ENCODE results near the gene FOSB. TPM values are rescaled to one million over a fixed set of nuclear protein-coding genes. Genes with fewer than 3 reads are reported as not detected.
A peak's percentile ranks its signal among the peaks of the same experiment; 100 is the strongest.

The FOSB gene
- total and polyA plus RNA-seq, 9 of the 15 experiments (the other 6 are each of a cell fraction or from before 2014, with no cell fraction given), result 0.11 to 2.7 (median 0.73) TPM

- TF ChIP-seq, protein P1, sequence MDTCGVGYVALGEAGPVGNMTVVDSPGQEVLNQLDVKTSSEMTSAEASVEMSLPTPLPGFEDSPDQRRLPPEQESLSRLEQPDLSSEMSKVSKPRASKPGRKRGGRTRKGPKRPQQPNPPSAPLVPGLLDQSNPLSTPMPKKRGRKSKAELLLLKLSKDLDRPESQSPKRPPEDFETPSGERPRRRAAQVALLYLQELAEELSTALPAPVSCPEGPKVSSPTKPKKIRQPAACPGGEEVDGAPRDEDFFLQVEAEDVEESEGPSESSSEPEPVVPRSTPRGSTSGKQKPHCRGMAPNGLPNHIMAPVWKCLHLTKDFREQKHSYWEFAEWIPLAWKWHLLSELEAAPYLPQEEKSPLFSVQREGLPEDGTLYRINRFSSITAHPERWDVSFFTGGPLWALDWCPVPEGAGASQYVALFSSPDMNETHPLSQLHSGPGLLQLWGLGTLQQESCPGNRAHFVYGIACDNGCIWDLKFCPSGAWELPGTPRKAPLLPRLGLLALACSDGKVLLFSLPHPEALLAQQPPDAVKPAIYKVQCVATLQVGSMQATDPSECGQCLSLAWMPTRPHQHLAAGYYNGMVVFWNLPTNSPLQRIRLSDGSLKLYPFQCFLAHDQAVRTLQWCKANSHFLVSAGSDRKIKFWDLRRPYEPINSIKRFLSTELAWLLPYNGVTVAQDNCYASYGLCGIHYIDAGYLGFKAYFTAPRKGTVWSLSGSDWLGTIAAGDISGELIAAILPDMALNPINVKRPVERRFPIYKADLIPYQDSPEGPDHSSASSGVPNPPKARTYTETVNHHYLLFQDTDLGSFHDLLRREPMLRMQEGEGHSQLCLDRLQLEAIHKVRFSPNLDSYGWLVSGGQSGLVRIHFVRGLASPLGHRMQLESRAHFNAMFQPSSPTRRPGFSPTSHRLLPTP (IDR thresholded peaks at IDR 0.05; ENCODE audit: borderline replicate concordance, extremely low read depth, insufficient read length), result peak; percentile 92
- no peak for TF ChIP-seq MCM5 (IDR thresholded peaks at IDR 0.05; ENCODE audit: low read depth)
- TF ChIP-seq ZNF75A (CRISPR knock-in tag; IDR thresholded peaks at IDR 0.05), result no peak
- no peak for TF ChIP-seq CBFB (CRISPR knock-in tag; IDR thresholded peaks at IDR 0.05)
- no peak for TF ChIP-seq KLF6 (CRISPR knock-in tag; IDR thresholded peaks at IDR 0.05; ENCODE audit: borderline replicate concordance)
- TF ChIP-seq TCFL5 (CRISPR knock-in tag; conservative IDR thresholded peaks at IDR 0.05), result no peak
- TF ChIP-seq, protein P2, sequence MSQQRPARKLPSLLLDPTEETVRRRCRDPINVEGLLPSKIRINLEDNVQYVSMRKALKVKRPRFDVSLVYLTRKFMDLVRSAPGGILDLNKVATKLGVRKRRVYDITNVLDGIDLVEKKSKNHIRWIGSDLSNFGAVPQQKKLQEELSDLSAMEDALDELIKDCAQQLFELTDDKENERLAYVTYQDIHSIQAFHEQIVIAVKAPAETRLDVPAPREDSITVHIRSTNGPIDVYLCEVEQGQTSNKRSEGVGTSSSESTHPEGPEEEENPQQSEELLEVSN (IDR thresholded peaks at IDR 0.05; ENCODE audit: borderline replicate concordance in 1 of 2, extremely low read depth in 1 of 2, insufficient read depth in 1 of 2, insufficient read length in 1 of 2, low read depth in 1 of 2, low read length in 1 of 2, poor library complexity in 1 of 2, severe bottlenecking in 1 of 2), result peak in 1 of 2 experiments; percentile 39
- TF ChIP-seq ZFX (CRISPR knock-in tag; IDR thresholded peaks at IDR 0.05), result peak; percentile 77
- TF ChIP-seq MED1 (CRISPR knock-in tag; IDR thresholded peaks at IDR 0.05; ENCODE audit: borderline replicate concordance), result no peak
- TF ChIP-seq KAT7 (CRISPR knock-in tag; IDR thresholded peaks at IDR 0.05; ENCODE audit: borderline replicate concordance), result no peak
- no peak for TF ChIP-seq ZBTB43 (CRISPR knock-in tag; IDR thresholded peaks at IDR 0.05)
- no peak for TF ChIP-seq MITF (IDR thresholded peaks at IDR 0.05)
- TF ChIP-seq HMGXB4 (CRISPR knock-in tag; IDR thresholded peaks at IDR 0.05), result peak; percentile 90; the same call in 1 of the 2 replicates
- TF ChIP-seq SMAD3 (CRISPR knock-in tag; conservative IDR thresholded peaks at IDR 0.05), result no peak
- TF ChIP-seq CCAR2 (IDR thresholded peaks at IDR 0.05; ENCODE audit: low read depth, low read length), result no peak
- no peak for TF ChIP-seq BRCA1 (IDR thresholded peaks at IDR 0.05)
- TF ChIP-seq BRCA1 (CRISPR knock-in tag; IDR thresholded peaks at IDR 0.05), result no peak
Measured at GRCh38 chr19:45428384-45429231, 39.2 kb upstream of the FOSB start (continued).
